HG03521 (cell line): ENCODE data around the gene KCNH1.
"Not testable (repeated sequence)": the region's sequence is repeated elsewhere in the genome, so short reads cannot be mapped to it uniquely, and the experiment has no call there.

Experiments
- ATAC-seq: cut with Tn5 transposase; IDR thresholded peaks from one replicate; pipeline ENCODE4 v1.9.1; 2021; ENCODE audit warnings: mild to moderate bottlenecking, moderate library complexity; ENCODE audit not compliant: unreplicated experiment

Gene KCNH1

DNA sequence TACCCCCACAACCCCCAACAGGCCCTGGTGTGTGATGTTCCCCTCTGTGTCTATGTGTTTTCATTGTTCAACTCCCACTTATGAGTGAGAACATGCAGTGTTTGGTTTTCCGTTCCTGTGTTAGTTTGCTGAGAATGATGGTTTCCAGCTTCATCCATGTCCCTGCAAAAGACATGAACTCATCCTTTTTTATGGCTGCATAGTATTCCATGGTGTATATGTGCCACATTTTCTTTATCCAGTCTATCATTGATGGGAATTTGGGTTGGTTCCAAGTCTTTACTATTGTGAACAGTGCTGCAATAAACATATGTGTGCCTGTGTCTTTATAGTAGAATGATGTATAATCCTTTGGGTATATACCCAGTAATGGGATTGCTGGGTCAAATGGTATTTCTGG lies 122.8 kb downstream of the KCNH1 start:
- not testable (repeated sequence) for ATAC-seq

DNA sequence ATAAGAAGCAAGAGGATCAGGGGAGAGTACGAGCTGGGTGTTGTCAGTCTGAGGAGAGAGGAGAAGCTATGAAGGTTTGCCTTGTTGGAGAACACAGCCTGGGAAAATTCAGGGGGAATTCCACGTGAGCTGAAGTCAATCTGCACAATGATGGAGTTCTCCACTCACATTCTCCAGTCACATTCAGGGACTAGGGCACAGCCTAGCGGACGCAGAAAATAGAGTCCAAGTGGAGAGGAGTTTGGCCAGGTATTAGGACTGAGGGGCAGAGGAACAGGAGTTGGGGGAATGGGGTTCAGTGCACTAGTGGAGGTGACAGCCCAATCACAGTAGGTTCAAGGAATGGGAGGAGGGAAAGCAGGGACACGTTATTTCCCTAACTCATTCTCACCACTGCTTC lies 124.0 kb downstream of the KCNH1 start:
- ATAC-seq: no peak

DNA sequence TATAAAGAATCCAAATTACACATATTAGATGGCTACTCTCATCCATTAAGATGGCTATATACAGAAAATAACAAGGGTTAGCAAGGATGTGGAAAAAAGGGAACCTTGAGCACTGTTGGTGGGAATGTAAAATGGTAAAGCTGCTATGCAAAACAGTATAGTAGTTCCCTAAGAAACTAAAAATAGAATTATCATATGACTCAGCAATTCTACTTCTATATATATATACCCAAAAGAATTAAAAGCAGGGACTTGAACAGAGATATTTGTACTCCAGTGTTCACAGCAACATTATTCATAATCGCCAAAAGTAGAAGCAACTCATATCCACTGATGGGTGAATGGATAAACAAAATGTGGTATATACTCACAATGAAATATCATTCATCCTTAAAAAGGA lies 126.1 kb downstream of the KCNH1 start:
- ATAC-seq: no peak

DNA sequence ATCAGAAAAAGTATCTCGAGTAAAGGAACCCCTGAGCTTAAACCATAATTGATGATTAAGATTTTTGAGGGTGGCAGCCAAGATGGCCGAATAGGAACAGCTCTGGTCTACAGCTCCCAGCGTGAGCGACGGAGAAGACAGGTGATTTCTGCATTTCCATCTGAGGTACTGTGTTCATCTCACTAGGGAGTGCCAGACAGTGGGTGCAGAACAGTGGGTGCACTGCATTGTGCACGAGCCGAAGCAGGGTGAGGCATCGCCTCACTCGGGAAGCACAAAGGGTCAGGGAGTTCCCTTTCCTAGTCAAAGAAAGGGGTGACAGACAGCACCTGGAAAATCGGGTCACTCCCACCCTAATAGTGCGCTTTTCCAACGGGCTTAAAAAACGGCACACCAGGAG lies 138.0 kb downstream of the KCNH1 start:
- not testable (repeated sequence) for ATAC-seq

DNA sequence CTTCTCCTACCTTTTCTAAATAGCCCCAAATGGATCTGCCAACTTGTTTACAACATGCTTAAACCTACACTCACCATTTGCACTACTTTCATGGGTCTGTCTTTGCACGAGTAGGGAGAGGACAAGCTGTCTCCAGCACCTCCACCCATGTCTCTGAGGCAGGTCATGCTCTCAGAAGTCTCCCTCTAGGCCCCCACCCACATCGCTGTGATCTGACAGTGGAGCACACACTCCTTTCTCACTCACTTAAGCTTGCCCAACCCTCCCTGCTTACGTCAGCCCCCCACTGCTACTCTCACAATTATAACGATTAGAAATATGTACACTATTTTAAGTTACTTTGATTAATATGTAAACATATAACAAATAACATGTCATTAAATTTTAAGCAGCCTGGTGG lies 141.1 kb downstream of the KCNH1 start:
- ATAC-seq: no peak

DNA sequence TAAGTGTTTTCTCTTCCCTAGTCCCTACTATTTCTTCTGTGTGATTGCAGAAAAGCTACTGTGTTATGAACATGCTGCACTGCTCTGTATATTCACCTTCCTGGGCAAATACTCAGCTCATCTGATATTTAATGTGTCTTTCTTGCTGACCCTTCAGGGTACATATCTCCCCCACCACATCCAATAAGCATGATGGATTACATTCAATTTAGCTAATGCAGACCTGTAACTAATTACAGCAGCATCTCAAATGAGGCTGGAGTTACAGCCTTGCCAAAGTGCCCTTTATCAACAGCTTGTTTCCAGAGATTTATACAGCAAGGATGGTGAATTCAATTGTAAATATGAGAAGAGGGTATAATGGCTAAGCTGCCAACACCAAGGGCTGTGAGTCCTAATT lies 144.0 kb downstream of the KCNH1 start:
- ATAC-seq: no peak

DNA sequence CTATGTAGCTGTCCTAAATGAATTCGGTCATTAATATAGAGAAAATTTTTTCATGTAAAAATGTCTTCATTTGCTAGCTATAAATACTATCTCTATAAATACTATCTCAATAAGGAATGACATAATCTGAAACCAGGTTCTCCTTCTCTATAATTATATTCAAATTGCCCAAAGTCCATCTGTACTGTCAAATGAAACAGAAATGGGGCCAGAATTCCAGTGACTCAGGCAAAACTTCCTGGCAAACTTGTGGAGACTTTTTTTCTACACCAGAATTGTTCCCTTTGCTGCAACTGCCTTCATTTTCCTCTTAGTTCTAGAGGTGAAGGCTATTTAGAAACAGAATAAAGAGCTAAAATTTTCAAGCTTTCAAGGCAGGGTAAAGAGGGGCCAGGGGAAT lies 152.5 kb downstream of the KCNH1 start:
- ATAC-seq: no peak

DNA sequence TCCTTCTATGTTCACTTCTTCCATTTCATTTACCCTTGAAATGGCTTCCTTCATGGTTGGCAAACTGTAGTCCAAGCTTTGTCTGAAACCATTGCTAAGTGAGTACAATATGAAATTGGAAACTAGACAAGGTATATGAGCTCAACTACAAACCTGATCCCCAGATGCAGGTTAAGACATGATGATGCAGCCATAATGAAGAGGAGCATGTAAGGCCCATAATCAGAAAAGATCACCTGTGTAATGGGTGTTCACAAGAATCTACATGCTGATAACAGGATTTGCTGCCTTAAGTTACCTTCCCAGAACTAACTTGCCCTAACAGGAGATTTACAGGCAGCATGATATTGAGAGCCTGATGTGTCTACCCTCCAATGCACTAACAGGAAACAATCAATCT lies 153.9 kb downstream of the KCNH1 start:
- no peak for ATAC-seq

DNA sequence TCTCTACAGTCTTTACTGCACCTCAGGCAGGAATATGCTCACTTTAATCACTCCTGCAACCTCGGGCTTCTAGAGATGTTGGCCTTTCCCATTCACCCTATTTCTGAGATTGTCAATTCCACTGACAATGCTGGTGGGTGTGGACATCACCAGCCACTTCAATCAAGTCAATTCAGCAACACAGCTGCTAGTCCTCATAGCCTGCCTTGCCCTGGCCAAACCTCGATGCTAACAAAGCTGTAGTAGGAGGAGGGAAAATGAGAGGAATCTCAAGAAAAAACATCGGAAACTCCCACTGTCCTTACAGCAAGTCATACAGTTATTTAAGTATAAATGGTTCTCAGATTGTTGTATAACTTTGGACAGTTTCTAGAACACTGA lies 155.0 kb downstream of the KCNH1 start:
- no peak for ATAC-seq

DNA sequence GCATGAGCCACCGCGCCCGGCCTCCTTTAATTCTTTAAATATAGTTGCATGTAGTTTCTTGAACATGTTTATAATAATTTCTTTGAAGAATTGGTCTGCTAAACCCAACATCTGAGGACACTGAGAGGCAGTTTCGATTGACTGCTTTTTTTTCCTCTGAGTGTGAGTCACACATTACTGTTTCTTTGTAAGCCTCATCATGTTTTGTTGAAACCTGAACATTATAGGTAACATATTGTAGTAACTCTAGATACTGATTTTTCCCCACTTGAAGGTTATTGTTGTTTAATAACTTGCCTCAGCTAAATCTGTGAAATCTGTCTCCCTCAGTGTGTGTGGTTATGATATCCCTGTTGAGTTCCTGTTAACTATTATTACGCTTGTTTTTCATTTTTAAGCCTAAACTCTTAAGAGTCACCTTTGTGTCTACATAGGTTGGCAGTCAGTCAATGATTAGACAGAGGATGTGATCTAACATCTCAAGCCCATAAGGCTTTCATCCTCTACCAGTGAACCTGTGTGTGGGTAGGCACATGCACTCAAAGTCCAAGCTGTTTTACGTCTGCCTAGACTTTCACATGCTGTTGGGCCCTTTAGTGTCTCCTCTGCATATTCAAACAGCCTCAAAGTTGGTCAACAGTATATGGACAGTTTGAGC lies 155.5 kb downstream of the KCNH1 start:
- no peak for ATAC-seq

DNA sequence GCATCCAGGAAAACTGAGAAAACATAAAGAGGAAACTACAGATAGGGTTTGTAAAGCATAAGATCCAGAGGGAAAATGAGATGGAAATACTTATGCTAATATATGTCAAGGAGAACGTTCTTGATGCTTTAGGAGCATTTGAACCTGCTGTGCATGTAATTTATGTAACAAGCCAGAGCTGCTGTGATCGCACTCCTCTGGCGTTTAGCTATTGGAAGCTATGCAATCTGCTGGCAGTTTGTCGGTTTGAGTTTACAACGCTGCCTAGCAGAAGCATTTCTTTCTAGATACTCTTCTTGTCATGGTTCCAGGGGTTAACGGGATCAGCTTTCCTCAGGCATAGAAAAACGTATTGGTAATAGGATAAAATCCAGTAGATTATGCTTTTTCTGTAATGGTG lies 182.7 kb downstream of the KCNH1 start:
- ATAC-seq: no peak

DNA sequence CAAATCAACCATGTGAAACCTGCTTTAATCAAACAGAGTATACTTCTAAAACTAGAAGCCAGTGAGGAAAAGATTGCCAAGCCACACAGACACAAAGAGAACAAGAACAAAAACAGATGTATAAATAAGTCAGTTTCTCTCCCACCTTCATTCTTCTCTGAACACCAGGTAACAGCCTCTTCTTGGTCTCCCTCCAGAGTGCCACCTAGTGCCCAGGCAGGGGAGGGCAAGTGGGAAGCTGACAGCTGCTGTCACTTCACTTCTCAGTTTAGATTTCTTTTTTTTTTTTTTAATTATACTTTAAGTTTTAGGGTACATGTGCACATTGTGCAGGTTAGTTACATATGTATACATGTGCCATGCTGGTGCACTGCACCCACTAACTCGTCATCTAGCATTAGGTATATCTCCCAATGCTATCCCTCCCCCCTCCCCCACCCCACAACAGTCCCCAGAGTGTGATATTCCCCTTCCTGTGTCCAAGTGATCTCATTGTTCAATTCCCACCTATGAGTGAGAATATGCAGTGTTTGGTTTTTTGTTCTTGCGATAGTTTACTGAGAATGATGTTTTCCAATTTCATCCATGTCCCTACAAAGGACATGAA lies 183.9 kb downstream of the KCNH1 start:
- peak; percentile 51 for ATAC-seq

DNA sequence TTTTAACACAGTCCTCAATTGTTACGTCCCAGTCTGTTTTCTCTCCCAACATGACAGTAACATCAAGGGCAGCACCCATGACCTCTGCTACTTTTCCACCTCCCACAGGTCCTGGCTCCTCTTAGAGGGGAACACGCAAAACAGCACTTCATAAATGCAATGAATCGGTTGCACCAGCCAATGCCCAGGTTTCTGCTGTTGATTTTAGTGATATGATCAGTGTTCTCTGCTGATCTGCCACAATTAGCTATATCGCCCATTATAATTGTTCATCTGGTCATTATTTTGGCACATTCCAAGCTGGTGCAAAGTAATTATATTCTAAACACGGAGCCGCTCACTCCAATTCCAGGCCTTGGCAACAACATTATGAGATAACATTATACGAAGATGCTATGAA lies 184.5 kb downstream of the KCNH1 start:
- no peak for ATAC-seq

DNA sequence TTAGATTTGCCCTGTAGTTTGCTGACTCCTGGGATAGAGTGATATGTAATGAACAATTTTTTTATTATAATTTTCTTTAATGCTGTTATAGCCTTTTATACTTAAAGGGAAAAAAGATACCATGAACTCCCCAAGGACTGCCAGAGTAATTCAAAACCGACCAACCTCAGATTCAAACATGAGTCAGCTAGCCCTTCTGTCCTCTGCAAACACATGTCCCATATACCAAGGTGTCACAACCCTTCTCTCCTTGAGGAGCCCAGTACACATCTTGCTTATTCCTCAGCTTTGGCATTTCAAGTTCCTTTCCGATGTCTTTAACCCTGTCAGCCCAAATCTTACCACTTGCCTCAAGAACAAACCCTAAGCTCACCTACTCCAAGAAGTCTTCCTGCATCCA lies 184.9 kb downstream of the KCNH1 start:
- no peak for ATAC-seq

DNA sequence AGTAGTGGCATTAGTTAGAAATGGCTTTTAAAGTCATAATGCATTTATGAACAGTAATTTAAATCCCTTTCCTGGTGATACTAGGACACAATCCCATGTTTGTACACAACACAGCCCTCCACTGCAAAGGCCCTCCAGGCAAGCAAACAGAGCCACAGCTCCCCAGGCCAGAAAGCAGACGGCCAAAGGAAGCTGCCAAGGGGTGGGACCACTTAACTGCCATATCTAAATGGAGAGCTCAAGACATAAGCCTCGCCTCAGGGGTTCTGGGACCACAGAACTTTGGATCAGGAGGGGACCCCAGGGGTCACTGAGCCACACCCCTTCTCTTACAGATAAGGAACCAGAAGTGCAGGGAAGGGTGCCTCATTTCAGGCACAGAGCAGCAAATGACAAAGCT lies 189.7 kb downstream of the KCNH1 start:
- ATAC-seq: no peak

DNA sequence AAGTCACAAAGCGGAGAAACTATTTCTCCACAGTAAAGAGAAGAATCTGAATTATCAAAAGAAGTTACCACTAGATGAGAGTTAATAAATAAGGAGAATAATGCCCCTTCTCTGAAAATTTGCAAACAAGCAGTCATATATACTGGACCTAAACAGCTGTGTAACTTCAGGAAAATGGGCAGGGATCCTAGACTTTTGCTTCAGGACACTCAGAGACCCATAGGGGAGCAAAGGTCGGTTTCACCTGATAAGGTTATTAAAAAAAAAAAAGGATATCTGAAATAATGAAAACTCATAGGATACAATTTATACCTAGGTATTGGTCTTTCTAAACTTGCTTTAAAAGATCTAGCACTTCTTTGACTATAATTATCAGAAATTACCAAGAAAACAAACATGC lies 191.4 kb downstream of the KCNH1 start:
- no peak for ATAC-seq

DNA sequence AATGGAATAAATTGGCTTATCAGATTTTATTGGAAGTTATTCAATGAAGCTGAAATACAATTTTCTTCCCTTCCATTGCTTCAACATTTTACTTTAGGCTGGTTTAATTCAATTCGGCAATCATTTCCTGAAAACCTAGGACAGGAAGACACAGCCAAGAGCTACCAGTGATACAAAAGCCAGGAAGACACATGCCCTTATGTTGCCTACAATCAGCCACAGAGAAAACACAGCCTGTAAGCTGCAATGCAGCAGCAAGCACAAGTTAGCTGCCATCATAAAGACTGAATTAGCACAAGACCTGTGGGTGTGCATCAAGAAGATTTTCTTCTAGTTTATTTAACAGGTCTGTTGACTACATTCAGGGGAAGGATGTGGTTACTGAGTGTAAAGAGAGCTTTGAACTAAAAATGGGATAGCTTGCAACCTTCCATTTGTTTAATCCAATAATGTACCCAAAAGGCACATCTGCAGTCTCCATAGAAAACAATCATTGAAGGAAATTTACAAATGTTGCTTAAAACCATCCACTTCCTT lies 193.8 kb downstream of the KCNH1 start:
- ATAC-seq: no peak

DNA sequence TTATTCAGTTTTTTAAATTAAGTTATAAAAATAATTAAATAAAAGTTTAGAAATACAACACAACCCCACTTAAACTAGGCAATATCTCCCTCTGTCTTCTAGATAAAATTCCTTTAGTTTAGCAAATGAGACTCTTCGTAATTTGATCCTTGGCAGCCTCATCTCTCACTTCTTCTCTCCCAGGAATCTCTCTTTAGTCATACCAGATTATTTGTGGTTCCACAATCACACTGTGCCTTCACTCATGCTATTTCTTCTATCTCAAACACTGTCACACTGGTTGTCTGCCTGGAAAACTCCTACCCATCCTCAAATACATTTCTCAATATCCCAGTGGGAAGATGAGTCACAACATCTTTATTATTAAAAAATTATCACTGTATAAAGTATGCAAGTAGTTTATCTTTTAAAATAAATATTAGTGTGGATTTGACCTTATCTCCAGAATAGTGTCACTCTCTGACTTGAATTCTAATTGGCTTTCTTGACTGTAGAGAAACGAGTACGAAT lies 195.5 kb downstream of the KCNH1 start:
- ATAC-seq: no peak

DNA sequence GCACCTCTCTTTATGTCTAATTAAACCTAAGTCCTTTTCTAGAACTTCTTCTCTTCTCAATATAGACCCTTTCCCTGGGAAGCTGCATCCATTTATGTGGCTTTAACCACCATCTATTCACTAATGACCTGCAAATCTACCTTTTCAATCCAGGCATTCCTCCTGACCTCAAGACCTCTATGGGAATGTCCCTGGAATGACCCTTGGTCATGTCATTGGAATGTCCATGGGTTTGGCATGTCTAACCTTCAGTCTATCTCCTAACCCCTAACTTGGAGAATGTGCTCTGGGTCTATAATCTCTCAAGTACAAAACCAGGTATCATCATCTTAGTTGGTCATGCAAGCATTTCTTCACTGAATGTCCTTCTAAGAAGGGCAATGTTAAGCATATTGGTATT lies 196.1 kb downstream of the KCNH1 start:
- ATAC-seq: no peak

DNA sequence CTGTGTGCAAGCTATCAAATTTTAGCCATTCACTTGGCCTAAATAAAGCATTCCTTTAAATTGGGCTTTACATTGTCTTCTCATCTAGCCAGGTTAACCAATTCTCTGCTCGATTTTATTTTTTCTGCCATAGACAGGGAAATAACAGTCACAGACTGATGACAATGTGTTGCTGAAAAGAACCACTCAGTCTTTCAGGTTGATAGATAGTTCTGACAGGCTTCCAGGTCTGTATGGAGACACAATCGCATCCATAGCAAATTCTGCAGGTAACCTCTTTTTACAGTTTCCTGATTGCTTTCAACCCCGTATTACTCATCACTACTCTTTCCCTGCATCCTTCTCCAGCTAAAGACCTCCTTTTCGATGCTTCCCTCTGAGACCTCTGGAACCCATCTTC lies 198.0 kb downstream of the KCNH1 start:
- ATAC-seq: no peak

DNA sequence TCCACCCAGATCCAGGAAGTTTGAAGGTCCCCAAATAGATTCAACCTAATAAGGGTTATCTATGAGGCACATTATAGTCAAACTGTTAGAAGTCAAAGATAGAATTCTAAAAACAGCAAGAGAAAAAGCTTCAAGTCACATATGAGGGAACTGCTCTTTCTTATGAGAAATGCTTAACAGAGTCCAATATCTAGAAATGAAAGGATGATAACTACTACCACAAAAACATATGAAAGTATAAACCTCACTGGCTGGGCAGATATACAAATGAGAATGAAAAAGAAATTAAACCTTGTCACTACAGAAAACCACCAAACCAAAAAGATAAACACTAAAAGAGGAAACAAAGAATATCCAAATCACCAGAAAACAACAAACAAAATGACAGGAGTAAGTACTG lies 201.8 kb downstream of the KCNH1 start:
- ATAC-seq: no peak

DNA sequence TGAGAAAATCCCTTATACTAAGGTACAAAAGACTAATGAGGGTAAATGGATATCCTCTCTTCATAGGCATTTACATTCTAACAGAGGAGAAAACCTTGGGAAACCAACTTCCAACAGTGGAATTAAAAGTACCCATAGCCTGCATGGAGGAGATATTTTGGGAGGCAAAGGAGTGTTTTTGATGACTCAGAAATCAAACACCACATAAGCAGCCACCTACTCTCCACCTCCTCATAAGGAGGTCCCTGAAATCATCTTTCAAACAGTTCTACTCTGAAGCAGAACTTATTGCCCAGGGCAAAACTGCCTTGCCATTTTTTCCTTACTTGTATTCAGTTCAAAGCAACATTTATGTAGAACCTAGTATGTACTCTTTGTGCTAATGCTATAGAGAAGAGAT lies 211.3 kb downstream of the KCNH1 start:
- no peak for ATAC-seq
